NOMO-1 treated with dmso at 0.1 percent for 144 hours (cell line): Measurements from ENCODE around the gene RXFP2.

Source experiments
- DNase-seq: peaks from one replicate; lab custom pipeline; 2025; ENCODE audit not compliant: unreplicated experiment; lab: John Stamatoyannopoulos, UW

Gene RXFP2

GRCh38 chr13:31824705-31825517 is 85.6 kb downstream of the RXFP2 start:
- peak; percentile 49 for DNase-seq

GRCh38 chr13:31826521-31826920 is 87.2 kb downstream of the RXFP2 start:
- DNase-seq: no peak

GRCh38 chr13:31827707-31828106 is 88.4 kb downstream of the RXFP2 start:
- DNase-seq: no peak

GRCh38 chr13:31835932-31836331 is 96.6 kb downstream of the RXFP2 start:
- DNase-seq: no peak

GRCh38 chr13:31843044-31843443 is 103.7 kb downstream of the RXFP2 start:
- no peak for DNase-seq

GRCh38 chr13:31846182-31846938 is 107.0 kb downstream of the RXFP2 start:
- DNase-seq: peak; percentile 95

GRCh38 chr13:31846961-31847752 is 107.8 kb downstream of the RXFP2 start:
- no peak for DNase-seq

- DNase-seq: no peak
Observed at GRCh38 chr13:31848621-31849020, 109.3 kb downstream of the RXFP2 start.

GRCh38 chr13:31849206-31849605 is 109.9 kb downstream of the RXFP2 start:
- DNase-seq: no peak

- DNase-seq: no peak
Observed at GRCh38 chr13:31850041-31850555, 110.8 kb downstream of the RXFP2 start.

- no peak for DNase-seq
Observed at GRCh38 chr13:31851216-31851615, 111.9 kb downstream of the RXFP2 start.
